ENCODE measurements around the gene GLYAT. TPM values are rescaled to one million over a fixed set of nuclear protein-coding genes. Genes with fewer than 3 reads are reported as not detected.
"Not testable (repeated sequence)": the region's sequence is repeated elsewhere in the genome, so short reads cannot be mapped to it uniquely, and the experiment has no call there.

Gene GLYAT
- total RNA-seq, 1 donor from 2014 or later: 55.4 TPM

GRCh38 chr11:58744988-58745704 is 13.4 kb upstream of the GLYAT start:
- DNase-seq (ENCODE audit: low spot score): no peak

GRCh38 chr11:58742981-58743880 is 11.5 kb upstream of the GLYAT start:
- no peak for DNase-seq (ENCODE audit: low spot score)

- DNase-seq (ENCODE audit: low spot score): no peak
Measured at GRCh38 chr11:58742140-58742539, 10.4 kb upstream of the GLYAT start.

GRCh38 chr11:58741127-58741526 is 9.4 kb upstream of the GLYAT start:
- DNase-seq (ENCODE audit: low spot score): no peak

- DNase-seq (ENCODE audit: low spot score): no peak
Measured at GRCh38 chr11:58740447-58740846, 8.7 kb upstream of the GLYAT start.

- DNase-seq (ENCODE audit: low spot score): peak; percentile 52
Measured at GRCh38 chr11:58739725-58740430, 8.1 kb upstream of the GLYAT start.

- DNase-seq (ENCODE audit: low spot score): no peak
Measured at GRCh38 chr11:58734681-58735490, 3.1 kb upstream of the GLYAT start.

- peak; percentile 64 for DNase-seq (ENCODE audit: low spot score)
Measured at GRCh38 chr11:58730507-58731089, 1.1 kb downstream of the GLYAT start.

GRCh38 chr11:58727415-58727797 is 4.3 kb downstream of the GLYAT start:
- DNase-seq (ENCODE audit: low spot score): no peak

GRCh38 chr11:58726737-58727414 is 4.9 kb downstream of the GLYAT start:
- DNase-seq (ENCODE audit: low spot score): peak; percentile 83

- no peak for DNase-seq (ENCODE audit: low spot score)
Measured at GRCh38 chr11:58719406-58720117, 12.2 kb downstream of the GLYAT start.

GRCh38 chr11:58712531-58712930 is 19.2 kb downstream of the GLYAT start:
- no peak for DNase-seq (ENCODE audit: low spot score)

GRCh38 chr11:58711832-58712231 is 19.9 kb downstream of the GLYAT start:
- DNase-seq (ENCODE audit: low spot score): no peak

- DNase-seq (ENCODE audit: low spot score): no peak
Measured at GRCh38 chr11:58707767-58708166, 24.0 kb downstream of the GLYAT start.

- DNase-seq (ENCODE audit: low spot score): not testable (repeated sequence)
Measured at GRCh38 chr11:58696825-58697224, 34.9 kb downstream of the GLYAT start.

GRCh38 chr11:58693026-58693425 is 38.7 kb downstream of the GLYAT start:
- no peak for DNase-seq (ENCODE audit: low spot score)

GRCh38 chr11:58691675-58692074 is 40.1 kb downstream of the GLYAT start:
- no peak for DNase-seq (ENCODE audit: low spot score)

GRCh38 chr11:58688789-58689503 is 42.8 kb downstream of the GLYAT start:
- DNase-seq (ENCODE audit: low spot score): no peak
